CD4-positive, alpha-beta T cell treated with Interleukin-17A for 4 hours (primary cell): ENCODE results near the gene MYO7A.

Experiments
- DNase-seq: peaks from one replicate; pipeline ENCODE4 v3.0.0-alpha.2; 2020; ENCODE audit warnings: mixed read lengths

MYO7A gene

DNA sequence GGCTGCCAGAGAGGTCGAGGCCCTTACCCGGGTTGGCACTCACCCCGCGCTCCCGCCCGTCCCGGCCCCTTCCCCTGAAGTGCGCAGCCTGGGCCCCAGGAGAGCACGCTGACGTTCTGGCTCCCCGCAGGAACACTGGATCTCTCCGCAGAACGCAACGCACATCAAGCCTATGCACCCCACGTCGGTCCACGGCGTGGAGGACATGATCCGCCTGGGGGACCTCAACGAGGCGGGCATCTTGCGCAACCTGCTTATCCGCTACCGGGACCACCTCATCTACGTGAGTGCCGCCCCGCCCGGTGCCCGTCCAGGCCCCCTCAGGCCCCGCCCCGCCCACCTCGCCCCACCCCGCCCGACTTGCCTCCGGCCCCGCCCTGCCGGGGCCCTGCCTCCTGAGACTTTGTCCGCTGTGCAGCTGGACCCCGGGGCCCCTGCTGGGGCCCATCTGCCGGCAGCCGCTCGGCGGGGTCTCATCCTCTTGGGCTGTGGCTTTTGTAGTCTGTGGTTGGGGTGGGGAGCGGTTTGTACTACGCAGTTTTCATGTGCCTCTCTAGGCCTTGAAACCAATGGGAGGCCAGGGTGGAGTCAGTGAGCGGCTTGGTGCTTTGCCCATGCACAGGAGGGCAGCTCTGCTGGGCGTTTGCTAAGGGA lies 19.7 kb downstream of the MYO7A start:
- DNase-seq = peak; percentile 44

DNA sequence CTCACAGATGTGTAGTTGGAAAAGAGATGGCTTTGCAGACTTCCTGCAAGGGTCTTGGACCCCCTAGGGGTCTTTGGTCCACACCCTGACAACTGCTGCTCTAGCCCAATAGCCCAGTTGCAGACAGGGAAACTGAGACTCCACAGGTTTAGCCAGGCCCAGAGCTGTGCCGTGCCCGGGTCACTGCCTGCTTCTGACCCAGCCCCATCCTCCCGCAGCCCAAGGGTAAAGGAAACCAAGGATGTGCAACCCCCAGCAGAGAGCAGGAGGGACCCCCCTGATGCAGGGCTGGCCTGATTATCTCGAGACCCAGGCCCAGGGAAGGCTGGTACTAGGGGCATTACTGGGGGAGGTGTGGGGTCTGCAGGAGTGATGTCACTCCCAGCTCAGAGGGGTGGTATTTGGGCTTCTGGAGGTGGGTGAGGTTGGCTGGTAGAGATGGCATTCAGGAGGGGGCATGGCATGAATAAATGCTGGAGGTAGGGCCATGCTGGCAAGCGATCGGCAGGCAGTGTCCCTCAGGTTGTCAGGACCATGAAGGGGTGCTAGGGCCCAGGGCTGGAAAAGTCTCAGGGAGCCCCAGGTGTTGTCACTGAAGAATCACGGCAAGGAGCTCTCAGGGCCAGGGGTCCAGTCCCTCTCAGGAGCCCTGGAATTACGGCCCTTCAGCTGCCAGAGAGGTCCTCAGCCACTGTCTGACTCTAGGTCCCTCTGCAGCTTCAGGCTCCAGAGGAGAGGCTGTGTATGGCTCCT lies 21.1 kb downstream of the MYO7A start:
- no peak for DNase-seq

DNA sequence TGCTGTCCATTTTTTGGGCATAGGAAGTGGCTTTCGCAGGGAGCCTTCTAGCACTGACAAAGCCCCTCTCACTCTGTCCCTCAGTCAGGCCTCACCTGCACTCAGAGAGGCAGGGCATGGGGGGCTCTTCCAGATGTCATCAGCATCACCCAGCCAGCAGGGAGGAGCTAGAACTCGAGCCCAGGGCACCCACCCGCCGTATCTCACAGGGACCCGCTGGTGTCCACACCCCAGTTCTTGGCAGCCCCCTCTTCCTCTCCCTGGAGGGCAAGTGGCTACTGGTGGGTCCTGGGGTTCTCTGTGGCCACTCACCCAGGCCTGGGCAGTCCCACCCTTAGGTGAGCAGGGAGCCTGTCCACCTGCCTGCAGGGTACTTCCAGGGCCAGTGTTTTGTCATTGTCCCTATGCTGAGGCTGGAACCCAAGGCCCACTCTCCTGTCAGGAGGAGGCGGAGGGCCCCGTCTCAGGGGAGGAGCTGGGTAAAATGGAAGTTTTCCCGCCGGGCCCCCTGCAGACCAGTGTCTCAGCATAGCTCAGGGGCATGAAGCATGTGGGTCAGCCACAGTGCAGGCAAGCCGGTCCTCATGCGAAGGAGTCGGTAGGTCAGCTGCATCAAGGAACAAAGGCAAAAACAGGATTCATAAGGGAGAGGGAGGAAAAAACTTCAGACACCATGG lies 21.8 kb downstream of the MYO7A start:
- DNase-seq = no peak

DNA sequence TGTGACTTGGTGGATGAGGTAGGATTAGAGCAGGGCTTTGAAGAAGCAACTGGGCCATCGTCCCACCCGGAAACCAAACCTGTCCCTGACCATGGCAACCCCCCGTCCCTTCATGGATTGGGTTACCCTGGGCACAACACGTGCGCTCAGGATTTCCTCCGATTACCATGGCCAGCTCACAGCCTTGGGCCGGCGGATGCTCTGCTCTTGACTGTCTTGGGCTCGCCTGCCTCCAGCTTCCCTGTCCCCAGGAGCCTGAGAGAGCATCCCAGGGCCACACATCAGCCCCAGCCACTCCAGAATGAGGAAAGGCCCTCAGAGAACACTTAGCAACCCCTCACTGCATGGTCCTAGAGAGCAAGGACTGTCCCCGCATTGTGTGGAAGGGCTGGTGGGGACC lies 22.8 kb downstream of the MYO7A start:
- no peak for DNase-seq

DNA sequence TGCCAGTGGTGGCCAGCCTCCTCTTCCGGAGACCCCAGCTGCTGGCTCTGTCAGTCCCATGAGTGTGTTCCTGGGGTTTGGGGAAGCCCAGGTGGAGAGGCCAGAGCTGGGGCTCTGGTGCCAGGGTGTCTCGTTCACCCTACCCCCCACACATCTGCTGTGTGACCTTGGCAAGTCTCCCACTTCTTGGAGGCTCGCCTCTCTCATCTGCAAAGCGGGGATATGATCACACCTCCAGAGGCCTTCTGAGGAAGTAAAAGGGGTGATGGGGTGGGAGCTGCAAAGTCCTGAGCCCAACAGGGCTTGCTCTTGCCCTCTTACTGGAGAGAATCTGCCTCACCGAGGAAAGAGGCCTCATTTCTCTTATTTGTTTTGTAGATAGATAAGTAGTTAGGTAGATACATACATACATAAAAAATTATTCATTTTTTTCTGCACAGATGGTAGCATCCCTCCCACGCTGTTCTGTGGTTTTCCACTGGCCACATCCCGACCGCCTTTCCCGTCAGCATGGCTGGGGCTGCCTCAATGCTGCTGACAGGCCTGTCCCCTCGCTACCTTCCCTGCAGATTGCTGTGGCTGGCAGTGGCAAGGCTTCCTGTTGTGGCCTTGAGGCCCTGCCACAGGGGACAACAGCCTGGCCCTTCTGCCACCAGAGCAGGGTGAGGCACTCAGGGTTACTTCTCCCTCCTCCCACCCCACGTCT lies 23.9 kb downstream of the MYO7A start:
- DNase-seq = peak; percentile 44

DNA sequence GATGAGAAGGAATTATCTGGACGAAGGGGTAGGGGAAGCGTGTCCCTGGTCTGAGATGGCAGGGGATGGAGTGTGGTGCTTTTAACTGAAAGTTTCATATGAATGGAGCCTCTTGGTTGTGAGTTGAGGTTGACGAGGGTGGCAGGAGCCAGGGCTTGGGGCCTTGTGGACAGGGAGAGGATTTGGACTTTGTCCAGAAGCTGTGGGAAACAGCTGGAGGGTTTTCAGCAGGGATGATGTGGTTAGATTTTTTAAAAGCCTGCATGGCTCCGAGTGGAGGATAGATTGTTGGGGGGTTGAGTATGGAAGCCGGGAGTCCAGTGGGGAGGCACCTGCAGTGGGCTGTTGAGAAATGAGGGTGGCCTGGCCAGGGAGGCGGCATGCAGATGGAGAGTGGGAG lies 24.8 kb downstream of the MYO7A start:
- DNase-seq = no peak

DNA sequence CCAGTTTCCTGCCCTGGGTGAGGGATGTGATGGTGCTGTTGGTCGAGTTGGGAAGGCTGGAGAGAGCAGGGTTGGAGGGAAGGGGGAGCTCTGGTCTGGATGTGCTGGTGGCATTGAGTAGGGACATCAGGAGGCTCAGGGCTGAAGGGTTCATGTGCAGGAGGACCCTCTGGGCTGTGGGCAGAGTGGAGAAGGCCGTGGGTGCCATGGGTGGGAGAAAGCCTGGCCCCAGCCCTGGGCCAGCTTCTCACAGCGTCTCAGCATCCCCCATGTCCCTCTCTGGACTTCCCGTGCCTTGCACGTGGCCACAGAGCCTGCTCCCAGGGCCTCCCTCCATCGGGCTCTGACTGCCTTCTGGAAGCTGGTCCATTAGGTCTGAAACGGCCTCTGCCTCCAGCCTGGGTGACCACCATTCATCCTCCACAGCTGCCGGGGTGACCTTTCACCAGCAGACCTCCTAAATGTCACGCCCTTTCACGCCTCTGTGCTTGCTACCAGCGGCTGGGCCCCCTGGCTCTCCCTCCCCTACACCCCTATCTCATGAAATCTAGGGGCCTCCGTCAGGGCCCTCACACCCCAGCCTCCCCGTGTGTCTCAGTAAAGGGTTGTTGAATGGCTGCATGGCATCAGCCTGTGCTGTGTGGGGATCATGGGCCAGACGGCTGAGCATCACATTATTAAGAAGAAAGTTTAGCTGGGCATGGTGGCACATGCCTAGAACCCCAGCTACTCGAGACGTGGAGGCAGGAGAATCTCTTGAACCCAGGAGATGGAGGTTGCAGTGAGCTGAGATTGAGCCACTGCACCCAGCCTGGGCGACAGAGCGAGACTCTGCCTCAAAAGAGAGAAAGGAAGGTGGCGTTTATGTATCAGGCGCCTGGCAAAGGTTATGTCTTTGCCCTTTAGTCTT lies 25.5 kb downstream of the MYO7A start:
- no peak for DNase-seq

DNA sequence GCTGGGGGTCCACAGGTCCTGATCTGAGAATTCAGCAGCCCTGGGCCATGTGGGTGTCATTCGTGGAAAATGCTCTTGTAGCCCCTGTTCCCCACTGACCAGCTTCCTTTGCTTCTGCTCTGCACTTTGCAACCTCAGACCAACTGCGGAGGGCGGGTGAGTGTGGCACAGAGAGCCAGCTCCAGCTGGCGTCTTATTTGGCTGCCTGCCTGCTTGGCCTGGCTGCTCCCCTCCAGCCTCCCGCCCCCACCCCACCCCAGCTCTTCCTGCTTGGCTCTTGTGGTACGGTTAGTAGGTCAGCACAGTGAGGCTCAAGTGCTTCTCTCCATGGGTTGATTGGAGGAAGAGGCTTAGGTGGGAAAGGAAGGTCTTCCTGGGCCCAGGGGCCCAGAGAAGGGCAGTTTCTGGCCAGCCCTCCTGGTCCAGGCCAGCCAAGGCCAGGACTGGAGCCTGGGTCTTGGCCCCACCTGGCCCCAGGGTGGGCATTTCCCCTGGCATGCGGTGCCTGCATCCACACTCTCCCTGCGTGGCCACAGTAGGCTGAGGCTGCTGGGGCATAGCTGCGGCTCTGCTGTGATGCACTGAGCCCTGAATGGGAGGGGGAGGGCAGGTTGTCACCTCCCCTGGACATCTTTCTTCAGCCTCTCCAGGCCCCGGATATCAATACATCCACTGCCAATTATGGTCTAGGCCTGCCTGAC lies 26.5 kb downstream of the MYO7A start:
- DNase-seq = no peak

DNA sequence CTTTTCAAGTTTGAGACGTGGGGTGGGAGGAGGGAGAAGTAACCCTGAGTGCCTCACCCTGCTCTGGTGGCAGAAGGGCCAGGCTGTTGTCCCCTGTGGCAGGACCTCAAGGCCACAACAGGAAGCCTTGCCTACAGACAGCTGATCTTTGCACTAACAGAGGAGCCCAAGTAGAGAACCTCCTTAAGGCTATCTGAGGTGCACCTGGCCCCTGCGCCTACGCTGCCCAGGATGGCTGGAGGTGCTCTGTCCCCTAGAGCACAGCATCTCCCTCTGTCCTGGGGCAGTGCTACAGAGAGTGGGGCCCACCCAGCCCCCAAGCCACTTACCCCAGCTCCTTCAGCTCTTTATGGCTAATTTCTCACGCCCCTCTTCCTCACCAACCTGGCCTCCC lies 27.0 kb downstream of the MYO7A start:
- DNase-seq = no peak

DNA sequence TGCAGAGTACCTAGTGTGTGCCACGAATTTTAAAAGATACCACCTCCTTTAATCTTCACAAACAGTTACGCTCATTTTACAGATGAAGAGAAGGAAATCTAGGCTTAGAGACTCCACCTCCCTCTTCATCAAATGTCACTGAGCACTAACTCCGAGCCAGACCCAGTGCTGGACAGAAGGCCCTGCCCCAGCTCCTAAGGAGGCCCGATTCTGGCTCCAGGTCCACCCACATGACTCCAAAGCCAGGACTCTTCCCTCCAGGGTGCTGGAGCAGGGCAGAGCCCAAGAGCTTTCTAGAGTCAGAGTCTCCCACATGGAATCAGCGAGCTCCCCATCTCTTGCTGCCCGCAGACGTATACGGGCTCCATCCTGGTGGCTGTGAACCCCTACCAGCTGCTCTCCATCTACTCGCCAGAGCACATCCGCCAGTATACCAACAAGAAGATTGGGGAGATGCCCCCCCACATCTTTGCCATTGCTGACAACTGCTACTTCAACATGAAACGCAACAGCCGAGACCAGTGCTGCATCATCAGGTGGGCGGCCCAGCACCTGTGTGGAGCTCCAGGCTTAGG lies 27.6 kb downstream of the MYO7A start:
- DNase-seq = no peak

DNA sequence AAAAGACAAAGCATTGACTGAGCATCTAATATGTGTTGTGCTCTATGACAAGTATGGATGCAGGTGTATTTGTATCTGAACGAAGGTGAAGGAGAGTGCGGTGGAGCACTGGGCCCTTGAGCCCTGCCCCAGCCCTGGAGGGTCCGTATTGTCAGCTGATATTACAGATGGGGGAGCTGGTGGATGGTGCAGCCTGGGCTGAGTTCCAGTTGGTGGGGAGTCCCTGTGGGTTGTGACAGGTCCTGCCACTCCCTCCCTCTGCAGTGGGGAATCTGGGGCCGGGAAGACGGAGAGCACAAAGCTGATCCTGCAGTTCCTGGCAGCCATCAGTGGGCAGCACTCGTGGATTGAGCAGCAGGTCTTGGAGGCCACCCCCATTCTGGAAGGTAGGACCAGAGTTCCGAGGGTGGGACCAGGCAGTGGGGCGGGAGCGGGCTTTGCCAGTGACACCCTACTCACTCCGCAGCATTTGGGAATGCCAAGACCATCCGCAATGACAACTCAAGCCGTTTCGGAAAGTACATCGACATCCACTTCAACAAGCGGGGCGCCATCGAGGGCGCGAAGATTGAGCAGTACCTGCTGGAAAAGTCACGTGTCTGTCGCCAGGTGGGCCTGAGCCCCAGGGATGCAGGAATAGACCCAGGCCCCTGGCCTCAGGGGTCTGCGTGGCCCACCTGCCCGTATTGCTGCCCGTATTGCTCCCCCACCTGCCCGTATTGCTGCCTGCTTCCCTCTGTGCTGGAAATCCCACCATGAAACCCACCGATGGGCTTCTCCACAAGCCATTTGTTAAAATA lies 28.6 kb downstream of the MYO7A start:
- DNase-seq = no peak

DNA sequence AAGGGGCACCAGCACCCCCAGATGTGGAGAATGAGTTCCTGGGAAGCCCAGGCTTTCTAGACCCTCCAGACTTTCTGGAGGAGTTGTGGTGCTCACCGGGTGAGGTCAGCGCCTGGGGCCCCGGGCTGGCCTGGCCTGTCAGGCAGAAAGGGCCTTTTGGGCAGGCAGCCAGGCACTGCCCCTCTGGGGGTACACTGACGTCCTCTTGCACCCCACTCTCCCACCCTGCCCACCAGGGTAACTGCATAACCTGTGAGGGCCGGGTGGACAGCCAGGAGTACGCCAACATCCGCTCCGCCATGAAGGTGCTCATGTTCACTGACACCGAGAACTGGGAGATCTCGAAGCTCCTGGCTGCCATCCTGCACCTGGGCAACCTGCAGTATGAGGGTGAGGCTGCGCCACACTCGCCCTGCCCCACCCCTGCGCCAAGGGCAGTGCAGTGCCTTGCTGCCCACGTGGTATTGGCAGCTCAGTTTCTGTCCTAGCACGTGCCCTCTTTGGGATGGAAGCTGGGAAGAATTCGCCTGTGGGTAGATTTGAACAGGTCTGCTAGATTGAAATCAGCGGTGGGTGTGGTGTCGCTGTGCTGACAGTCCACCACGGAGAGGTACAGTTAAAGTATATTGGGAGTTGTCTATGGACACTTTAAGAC lies 30.1 kb downstream of the MYO7A start:
- no peak for DNase-seq

DNA sequence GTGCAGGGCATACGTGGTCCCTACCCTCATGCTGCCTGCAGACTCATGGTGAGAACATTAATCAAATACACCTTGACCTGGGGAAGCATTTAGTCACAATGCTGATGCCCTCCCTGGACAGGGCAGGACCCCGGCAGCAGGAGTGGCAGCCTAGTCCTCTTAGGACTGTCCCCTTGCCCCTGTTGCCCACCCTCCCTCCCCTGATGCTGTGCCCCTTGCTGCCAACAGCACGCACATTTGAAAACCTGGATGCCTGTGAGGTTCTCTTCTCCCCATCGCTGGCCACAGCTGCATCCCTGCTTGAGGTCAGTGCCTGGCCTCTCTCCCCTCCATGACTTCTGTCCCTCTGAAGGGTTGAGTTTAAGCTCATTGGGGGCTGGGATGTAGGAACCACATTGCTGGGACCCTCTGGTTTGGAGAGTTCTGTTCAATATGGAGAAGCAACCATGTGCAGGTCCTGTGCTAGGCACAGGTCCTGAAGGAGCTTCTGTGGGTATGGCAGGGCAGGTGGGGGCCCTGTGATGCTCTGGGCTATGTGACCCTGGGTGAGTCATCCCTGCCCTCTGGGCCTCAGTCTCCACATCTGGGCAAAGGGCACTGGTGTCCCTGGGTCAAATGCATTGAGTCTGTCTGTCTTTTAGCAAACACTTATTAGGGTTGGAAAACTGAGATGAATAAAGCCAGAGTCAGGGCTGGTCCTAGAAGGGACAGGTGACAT lies 31.3 kb downstream of the MYO7A start:
- DNase-seq = no peak

DNA sequence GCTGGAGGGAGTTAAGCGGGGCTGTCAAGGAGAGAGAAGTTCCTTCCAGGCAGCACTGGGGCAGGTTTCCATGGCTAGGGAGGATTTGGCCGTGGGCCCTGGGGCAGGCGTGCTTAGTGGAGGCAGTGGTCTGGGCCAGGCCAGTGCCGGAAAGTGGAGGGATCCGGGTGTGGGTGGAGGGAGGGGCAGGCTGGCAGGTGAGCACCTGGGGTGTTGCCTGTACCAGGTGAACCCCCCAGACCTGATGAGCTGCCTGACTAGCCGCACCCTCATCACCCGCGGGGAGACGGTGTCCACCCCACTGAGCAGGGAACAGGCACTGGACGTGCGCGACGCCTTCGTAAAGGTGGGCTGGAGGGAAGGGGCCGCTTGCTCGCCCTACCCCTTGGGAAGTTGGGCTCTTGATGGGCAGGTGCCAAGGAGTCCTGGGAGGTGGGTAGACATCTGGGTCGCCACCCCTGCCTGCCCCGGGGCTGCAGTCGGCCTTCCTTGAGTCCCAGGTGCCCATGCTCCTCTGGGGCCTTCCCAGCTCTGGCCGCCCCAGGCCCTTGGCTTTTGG lies 32.0 kb downstream of the MYO7A start:
- DNase-seq = no peak

DNA sequence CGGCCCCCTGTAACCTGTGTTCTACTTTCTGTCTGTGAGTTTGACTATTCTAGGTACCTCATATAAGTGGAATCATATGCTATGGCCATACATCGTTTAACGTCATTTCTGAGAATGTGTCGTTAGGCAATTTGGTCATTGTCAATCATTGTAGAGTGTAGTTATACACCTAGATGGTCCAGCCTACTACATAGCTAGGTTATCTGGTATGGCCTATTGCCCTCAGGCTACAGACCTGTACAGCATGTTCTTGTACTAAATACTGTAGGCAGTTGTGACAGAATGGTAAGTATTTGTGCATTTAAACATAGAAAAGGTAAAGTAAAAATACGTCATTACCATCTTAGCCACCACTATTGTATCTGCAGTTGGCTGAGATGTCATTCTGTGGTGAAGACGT lies 35.2 kb downstream of the MYO7A start:
- DNase-seq = no peak

DNA sequence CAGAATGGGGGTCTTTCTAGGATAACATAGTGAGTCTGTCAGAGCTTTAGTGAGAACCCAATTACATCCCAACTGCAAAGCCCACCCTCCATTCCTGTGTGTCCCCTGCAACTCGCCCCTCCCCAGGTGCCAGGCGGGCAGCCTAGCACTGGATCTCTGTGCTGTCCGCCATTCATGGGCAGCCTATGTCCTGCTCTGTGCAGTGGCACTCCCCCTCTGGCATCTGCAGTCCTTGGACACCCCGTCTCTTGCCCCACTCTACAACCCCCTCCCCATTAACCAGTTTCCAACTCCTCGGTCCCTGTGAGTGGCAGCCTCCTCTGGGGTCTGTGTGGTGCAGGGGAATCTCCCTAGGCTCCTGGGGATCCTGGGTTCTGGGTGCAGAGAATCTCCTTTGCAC lies 37.0 kb downstream of the MYO7A start:
- DNase-seq = no peak

DNA sequence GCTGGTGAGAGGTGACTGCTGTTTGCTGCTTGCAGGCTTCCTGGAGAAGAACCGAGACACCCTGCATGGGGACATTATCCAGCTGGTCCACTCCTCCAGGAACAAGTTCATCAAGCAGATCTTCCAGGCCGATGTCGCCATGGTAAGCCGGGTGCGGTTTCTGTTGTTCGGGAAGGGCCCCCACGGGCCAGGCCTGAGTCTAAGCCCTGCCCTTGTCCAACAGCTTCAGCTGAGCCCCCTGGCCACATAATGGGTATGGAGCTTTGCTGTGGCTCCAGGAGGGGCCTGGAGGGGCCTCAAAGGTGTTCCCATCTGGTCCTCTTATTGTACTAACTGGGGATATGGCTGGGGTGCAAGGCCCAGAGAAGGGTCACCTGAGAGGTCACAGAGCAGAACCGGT lies 38.0 kb downstream of the MYO7A start:
- no peak for DNase-seq

DNA sequence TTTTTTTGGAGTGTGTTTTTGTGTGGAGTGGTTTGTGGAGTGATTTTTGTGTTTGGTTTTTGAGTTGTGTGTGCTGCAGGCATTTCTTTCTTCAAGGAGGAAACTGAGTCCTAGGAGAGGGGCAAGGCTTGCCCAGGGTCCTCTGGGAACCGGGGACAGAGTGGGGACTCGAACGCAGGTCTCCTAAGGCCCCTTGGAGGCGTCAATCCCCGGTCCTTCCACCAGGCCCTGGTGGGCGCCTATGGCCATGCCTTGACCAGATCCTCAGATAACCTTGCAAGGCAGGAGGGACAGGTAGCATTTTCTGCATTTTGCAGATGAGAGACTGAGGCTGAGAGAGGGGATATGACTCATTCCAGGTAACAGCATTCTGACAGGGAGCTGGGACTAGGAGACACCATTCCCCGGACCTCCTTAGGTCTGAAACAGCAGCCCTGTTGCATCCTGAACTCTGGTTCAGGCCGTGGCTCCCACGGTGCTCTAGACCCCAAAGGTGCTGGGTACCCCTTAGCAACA lies 39.1 kb downstream of the MYO7A start:
- DNase-seq = no peak

DNA sequence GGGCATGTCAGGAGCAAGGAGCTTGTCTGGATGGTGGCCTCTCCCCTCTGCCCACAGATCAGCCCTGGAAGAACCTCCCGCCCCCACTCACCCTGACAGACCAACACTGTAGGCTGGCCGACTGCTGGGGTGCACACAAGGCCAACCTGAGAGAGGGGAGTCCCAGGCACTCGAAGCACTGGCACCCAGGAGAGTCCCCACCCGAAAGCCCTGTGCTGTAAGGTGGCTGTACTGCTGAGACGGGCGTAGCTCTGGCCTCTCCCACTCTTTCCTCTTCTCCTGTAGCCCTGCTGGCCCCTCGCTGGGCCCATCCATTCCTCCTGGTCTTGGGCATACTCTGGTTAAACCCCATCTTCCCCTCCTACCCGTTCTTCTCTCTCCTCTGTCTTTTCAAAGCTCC lies 39.7 kb downstream of the MYO7A start:
- no peak for DNase-seq
